ENCODE data around the gene CAV1. TPM values are rescaled to one million over a fixed set of nuclear protein-coding genes. Genes with fewer than 3 reads are reported as not detected.

CAV1 gene
- total RNA-seq, 1 donor from 2014 or later, result 15.8 TPM

- DNase-seq (ENCODE audit: low read depth), result no peak
- no peaks in the 10 kb centered on the region for H3K36me3 ChIP-seq (ENCODE audit: control insufficient read depth, insufficient read depth, low read length)
- no peak overlapping the region for H3K4me3 ChIP-seq (ENCODE audit: low read depth, low read length)
- no peak for TF ChIP-seq CTCF (IDR thresholded peaks at IDR 0.05; ENCODE audit: insufficient read depth, low read length, poor library complexity, severe bottlenecking)
- no peaks in the 10 kb centered on the region for H3K27me3 ChIP-seq (ENCODE audit: control insufficient read depth, insufficient read depth, low read length)
Observed at GRCh38 chr7:116573541-116573940, 48.7 kb downstream of the CAV1 start.

GRCh38 chr7:116574025-116574822 lies 49.4 kb downstream of the CAV1 start:
- TF ChIP-seq CTCF (IDR thresholded peaks at IDR 0.05; ENCODE audit: insufficient read depth, low read length, poor library complexity, severe bottlenecking), result no peak

GRCh38 chr7:116575853-116576252 lies 51.0 kb downstream of the CAV1 start:
- DNase-seq (ENCODE audit: low read depth), result no peak
- no peak overlapping the region for H3K4me3 ChIP-seq (ENCODE audit: low read depth, low read length)
- no peaks in the 10 kb centered on the region for H3K27me3 ChIP-seq (ENCODE audit: control insufficient read depth, insufficient read depth, low read length)
- no peak for TF ChIP-seq CTCF (IDR thresholded peaks at IDR 0.05; ENCODE audit: insufficient read depth, low read length, poor library complexity, severe bottlenecking)
- no peaks in the 10 kb centered on the region for H3K36me3 ChIP-seq (ENCODE audit: control insufficient read depth, insufficient read depth, low read length)

More at GRCh38 chr7:116574025-116574822, 49.4 kb downstream of the CAV1 start:
- Histone ChIP-seq H3K4me3 (ENCODE audit: low read depth, low read length) (no peak overlapping the region), H3K27me3 (ENCODE audit: control insufficient read depth, insufficient read depth, low read length) (no peaks in the 10 kb centered on the region), H3K36me3 (ENCODE audit: control insufficient read depth, insufficient read depth, low read length) (no peaks in the 10 kb centered on the region)
- no peak for DNase-seq (ENCODE audit: low read depth)

GRCh38 chr7:116576350-116577319 lies 51.8 kb downstream of the CAV1 start:
- H3K36me3 ChIP-seq (ENCODE audit: control insufficient read depth, insufficient read depth, low read length), result no peaks in the 10 kb centered on the region
- TF ChIP-seq CTCF (IDR thresholded peaks at IDR 0.05; ENCODE audit: insufficient read depth, low read length, poor library complexity, severe bottlenecking), result no peak
- peak; percentile 58 for DNase-seq (ENCODE audit: low read depth)
- H3K27me3 ChIP-seq (ENCODE audit: control insufficient read depth, insufficient read depth, low read length), result no peaks in the 10 kb centered on the region
- H3K4me3 ChIP-seq (ENCODE audit: low read depth, low read length), result no peak overlapping the region

- Histone ChIP-seq H3K27me3 (ENCODE audit: control insufficient read depth, insufficient read depth, low read length) (no peaks in the 10 kb centered on the region), H3K4me3 (ENCODE audit: low read depth, low read length) (no peak overlapping the region), H3K36me3 (ENCODE audit: control insufficient read depth, insufficient read depth, low read length) (no peaks in the 10 kb centered on the region)
- DNase-seq (ENCODE audit: low read depth), result no peak
- TF ChIP-seq CTCF (IDR thresholded peaks at IDR 0.05; ENCODE audit: insufficient read depth, low read length, poor library complexity, severe bottlenecking), result no peak
Observed at GRCh38 chr7:116577320-116577871, 52.6 kb downstream of the CAV1 start.

Measured in kidney epithelial cell (primary cell).